GM18909 (cell line): ENCODE data around the gene CREB3L2.
"Not testable (repeated sequence)": the region's sequence is repeated elsewhere in the genome, so short reads cannot be mapped to it uniquely, and the experiment has no call there.

Source experiments
- ATAC-seq: cut with Tn5 transposase; IDR thresholded peaks from one replicate; pipeline ENCODE4 v1.9.1; 2021; ENCODE audit warnings: mild to moderate bottlenecking; ENCODE audit not compliant: unreplicated experiment, poor library complexity

The CREB3L2 gene

GRCh38 chr7:138014686-138015085 lies 12.8 kb upstream of the CREB3L2 start:
- no peak for ATAC-seq

- not testable (repeated sequence) for ATAC-seq
Measured at GRCh38 chr7:138014201-138014600, 12.3 kb upstream of the CREB3L2 start.

- no peak for ATAC-seq
Measured at GRCh38 chr7:138009350-138009653, 7.4 kb upstream of the CREB3L2 start.

- ATAC-seq, result peak; percentile 59
Measured at GRCh38 chr7:138008588-138009349, 6.9 kb upstream of the CREB3L2 start.

GRCh38 chr7:138008019-138008587 lies 6.2 kb upstream of the CREB3L2 start:
- no peak for ATAC-seq

- no peak for ATAC-seq
Measured at GRCh38 chr7:138006106-138006505, 4.2 kb upstream of the CREB3L2 start.

- no peak for ATAC-seq
Measured at GRCh38 chr7:138004936-138005335, 3.0 kb upstream of the CREB3L2 start.

GRCh38 chr7:138004046-138004445 lies 2.2 kb upstream of the CREB3L2 start:
- ATAC-seq, result no peak

GRCh38 chr7:138002828-138003189 lies 923 bp upstream of the CREB3L2 start:
- no peak for ATAC-seq

GRCh38 chr7:138002096-138002827 lies 376 bp upstream of the CREB3L2 start:
- peak; percentile 97 for ATAC-seq

GRCh38 chr7:138000081-138000701 lies 1.7 kb downstream of the CREB3L2 start:
- no peak for ATAC-seq

- no peak for ATAC-seq
Measured at GRCh38 chr7:137999496-138000080, 2.3 kb downstream of the CREB3L2 start.

GRCh38 chr7:137998250-137998649 lies 3.6 kb downstream of the CREB3L2 start:
- ATAC-seq, result no peak

GRCh38 chr7:137996871-137997270 lies 5.0 kb downstream of the CREB3L2 start:
- ATAC-seq, result no peak

GRCh38 chr7:137996386-137996851 lies 5.5 kb downstream of the CREB3L2 start:
- no peak for ATAC-seq

- ATAC-seq, result no peak
Measured at GRCh38 chr7:137994216-137994615, 7.7 kb downstream of the CREB3L2 start.

GRCh38 chr7:137993395-137993743 lies 8.5 kb downstream of the CREB3L2 start:
- ATAC-seq, result no peak

GRCh38 chr7:137992550-137993394 lies 9.1 kb downstream of the CREB3L2 start:
- peak; percentile 59 for ATAC-seq

GRCh38 chr7:137992104-137992549 lies 9.8 kb downstream of the CREB3L2 start:
- no peak for ATAC-seq
